HG03095 (cell line): ENCODE measurements around the gene KDM5A.
"Not testable (repeated sequence)": the region's sequence is repeated elsewhere in the genome, so short reads cannot be mapped to it uniquely, and the experiment has no call there.

Experiments
- ATAC-seq: cut with Tn5 transposase; IDR thresholded peaks from one replicate; pipeline ENCODE4 v1.9.1; 2021; ENCODE audit warnings: moderate library complexity; ENCODE audit not compliant: unreplicated experiment

KDM5A gene

GRCh38 chr12:389142-390096, at the start of gene KDM5A:
Gene KDM5A (minus strand): TSS chr12:389320. CDS start chr12:389091, 229 bp downstream.
- ATAC-seq: peak; percentile 84

- not testable (repeated sequence) for ATAC-seq
These were observed 46.6 kb upstream of the KDM5A start for GRCh38 chr12:435737-436136.

- ATAC-seq: no peak
These were observed 33.4 kb upstream of the KDM5A start for GRCh38 chr12:422526-422925.

- ATAC-seq: no peak
These were observed 29.3 kb upstream of the KDM5A start for GRCh38 chr12:418432-418831.

GRCh38 chr12:414859-415258, 25.7 kb upstream of the KDM5A start:
- no peak for ATAC-seq

- ATAC-seq: no peak
These were observed 12.9 kb upstream of the KDM5A start for GRCh38 chr12:402029-402389.

- ATAC-seq: peak; percentile 95
These were observed 12.3 kb upstream of the KDM5A start, which contains the start of gene CCDC77 for GRCh38 chr12:401235-402028. Gene CCDC77 (plus strand): TSS chr12:401644. CDS start chr12:409384, 7,740 bp downstream.

- no peak for ATAC-seq
These were observed 11.7 kb upstream of the KDM5A start for GRCh38 chr12:400828-401227.

GRCh38 chr12:388541-389141, 479 bp downstream of the KDM5A start:
- ATAC-seq: peak; percentile 43

GRCh38 chr12:388012-388411, 1.1 kb downstream of the KDM5A start:
- ATAC-seq: no peak

GRCh38 chr12:386651-387050, 2.5 kb downstream of the KDM5A start:
- no peak for ATAC-seq

GRCh38 chr12:370739-371485, 18.2 kb downstream of the KDM5A start:
- not testable (repeated sequence) for ATAC-seq

GRCh38 chr12:367972-368371, 21.1 kb downstream of the KDM5A start:
- ATAC-seq: no peak

GRCh38 chr12:366820-367219, 22.3 kb downstream of the KDM5A start:
- ATAC-seq: no peak

- no peak for ATAC-seq
These were observed 30.0 kb downstream of the KDM5A start for GRCh38 chr12:359091-359490.

GRCh38 chr12:356276-356988, 32.7 kb downstream of the KDM5A start:
- ATAC-seq: no peak

- not testable (repeated sequence) for ATAC-seq
These were observed 37.9 kb downstream of the KDM5A start for GRCh38 chr12:351197-351596.

GRCh38 chr12:349625-350024, 39.5 kb downstream of the KDM5A start:
- ATAC-seq: not testable (repeated sequence)

GRCh38 chr12:343036-343435, 46.1 kb downstream of the KDM5A start:
- not testable (repeated sequence) for ATAC-seq

GRCh38 chr12:337039-337438, 52.1 kb downstream of the KDM5A start:
- no peak for ATAC-seq
